Measurements from ENCODE around the gene MAP4K2. TPM values are rescaled to one million over a fixed set of nuclear protein-coding genes. Genes with fewer than 3 reads are reported as not detected.

The MAP4K2 gene
- total RNA-seq, 1 experiment from 2014 or later: 24.5 TPM

DNA sequence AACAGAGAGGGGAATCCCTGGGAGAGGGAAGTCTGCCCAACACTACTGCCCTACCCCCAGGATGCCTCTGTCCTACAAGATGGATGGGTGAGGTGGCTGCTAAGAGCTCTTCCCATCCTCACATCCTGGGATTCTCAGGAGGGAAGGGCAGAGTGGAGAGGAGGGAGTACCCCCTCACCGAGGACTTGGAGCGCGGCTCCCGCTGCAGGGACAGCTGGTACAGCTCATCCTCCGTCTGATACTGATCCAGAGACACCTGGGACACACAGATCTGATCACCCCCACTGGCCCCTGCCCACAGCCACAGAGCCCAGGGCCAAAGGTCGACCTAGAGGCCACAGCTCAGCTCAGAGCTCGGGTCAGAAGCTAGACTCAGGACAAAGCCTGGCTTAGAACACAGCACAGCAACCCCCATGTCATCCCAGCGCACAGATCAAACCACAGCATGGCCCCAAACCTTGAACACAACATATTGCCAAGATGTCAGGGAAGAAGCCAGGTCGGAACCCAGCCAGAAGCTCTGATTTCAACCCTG, 67.2 kb downstream of the MAP4K2 start:
- Mint-ChIP-seq H3K9me3 (no peaks in the 10 kb centered on the region), H3K36me3 (peaks cover 18% of the 10 kb centered on the region), H3K4me1 (peaks cover 31% of the 10 kb centered on the region), H3K27me3 (ENCODE audit: low read depth) (peaks cover 11% of the 10 kb centered on the region), H3K4me3 (no peak overlapping the region), H3K27ac (no peak overlapping the region)
- ChIA-PET CTCF (interaction anchor here (0.8 to 1.8 kb wide), 4 partner anchors 8 to 152 kb away, joined by 3 to 6 read pairs (median 5); partner anchors contain the start of gene RASGRP2), POLR2A (no interaction called here)
- no peak for TF ChIP-seq FOXP1 (CRISPR knock-in tag; IDR thresholded peaks at IDR 0.05; ENCODE audit: borderline replicate concordance)
- TF ChIP-seq, protein P1, sequence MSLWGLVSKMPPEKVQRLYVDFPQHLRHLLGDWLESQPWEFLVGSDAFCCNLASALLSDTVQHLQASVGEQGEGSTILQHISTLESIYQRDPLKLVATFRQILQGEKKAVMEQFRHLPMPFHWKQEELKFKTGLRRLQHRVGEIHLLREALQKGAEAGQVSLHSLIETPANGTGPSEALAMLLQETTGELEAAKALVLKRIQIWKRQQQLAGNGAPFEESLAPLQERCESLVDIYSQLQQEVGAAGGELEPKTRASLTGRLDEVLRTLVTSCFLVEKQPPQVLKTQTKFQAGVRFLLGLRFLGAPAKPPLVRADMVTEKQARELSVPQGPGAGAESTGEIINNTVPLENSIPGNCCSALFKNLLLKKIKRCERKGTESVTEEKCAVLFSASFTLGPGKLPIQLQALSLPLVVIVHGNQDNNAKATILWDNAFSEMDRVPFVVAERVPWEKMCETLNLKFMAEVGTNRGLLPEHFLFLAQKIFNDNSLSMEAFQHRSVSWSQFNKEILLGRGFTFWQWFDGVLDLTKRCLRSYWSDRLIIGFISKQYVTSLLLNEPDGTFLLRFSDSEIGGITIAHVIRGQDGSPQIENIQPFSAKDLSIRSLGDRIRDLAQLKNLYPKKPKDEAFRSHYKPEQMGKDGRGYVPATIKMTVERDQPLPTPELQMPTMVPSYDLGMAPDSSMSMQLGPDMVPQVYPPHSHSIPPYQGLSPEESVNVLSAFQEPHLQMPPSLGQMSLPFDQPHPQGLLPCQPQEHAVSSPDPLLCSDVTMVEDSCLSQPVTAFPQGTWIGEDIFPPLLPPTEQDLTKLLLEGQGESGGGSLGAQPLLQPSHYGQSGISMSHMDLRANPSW (CRISPR knock-in tag; conservative IDR thresholded peaks at IDR 0.05; ENCODE audit: low read depth): no peak
- no peak for DNase-seq (ENCODE audit: low spot score)
- ATAC-seq: no peak

Other genes starting within 250 kb of the MAP4K2 start
- gene SLC22A11, start 247.3 kb downstream of the MAP4K2 start, total RNA-seq (2021): 0.07 TPM in 1 of 3 replicates, not detected in the others
- gene SLC22A12, start 212.0 kb downstream of the MAP4K2 start, total RNA-seq (2021): not detected in 3 replicates
- gene NRXN2, start 80.0 kb downstream of the MAP4K2 start, total RNA-seq (2021): 8.0 to 10.4 TPM (median 8.6 TPM) in 3 replicates
- gene RASGRP2, start 59.1 kb downstream of the MAP4K2 start, total RNA-seq (2021): 31.9 to 41.5 TPM (median 40.3 TPM) in 3 replicates
- gene PYGM, start 43.2 kb downstream of the MAP4K2 start, total RNA-seq (2021): 6.6 to 8.7 TPM (median 8.2 TPM) in 3 replicates
- gene SF1, start 24.7 kb downstream of the MAP4K2 start, total RNA-seq (2021): 285 to 314 TPM (median 300 TPM) in 3 replicates
- 47.1 to 53.3 TPM (median 51.2 TPM) in 3 replicates for gene MEN1, start 7.3 kb upstream of the MAP4K2 start, total RNA-seq (2021)
- gene CDC42BPG, start 41.4 kb upstream of the MAP4K2 start, total RNA-seq (2021): 14.9 to 21.6 TPM (median 17.3 TPM) in 3 replicates
- gene EHD1, start 75.4 kb upstream of the MAP4K2 start, total RNA-seq (2021): 29.9 to 38.1 TPM (median 35.2 TPM) in 3 replicates
- gene ATG2A, start 114.0 kb upstream of the MAP4K2 start, total RNA-seq (2021): 25.2 to 31.4 TPM (median 27.6 TPM) in 3 replicates
- 8.7 to 10.2 TPM (median 9.1 TPM) in 3 replicates for gene PPP2R5B, start 121.5 kb upstream of the MAP4K2 start, total RNA-seq (2021)
- 1.0 to 1.6 TPM (median 1.6 TPM) in 3 replicates for gene GPHA2, start 132.7 kb upstream of the MAP4K2 start, total RNA-seq (2021)
- not detected in 3 replicates for gene MAJIN, start 168.9 kb upstream of the MAP4K2 start, total RNA-seq (2021)
- gene BATF2, start 193.8 kb upstream of the MAP4K2 start, total RNA-seq (2021): 1.3 to 3.2 TPM (median 2.2 TPM) in 3 replicates
- 171 to 248 TPM (median 235 TPM) in 3 replicates for gene ARL2, start 210.9 kb upstream of the MAP4K2 start, total RNA-seq (2021)
- gene SNX15, start 224.2 kb upstream of the MAP4K2 start, total RNA-seq (2021): 16.7 to 19.6 TPM (median 17.6 TPM) in 3 replicates
- 22.2 to 26.2 TPM (median 22.8 TPM) in 3 replicates for gene SAC3D1, start 238.0 kb upstream of the MAP4K2 start, total RNA-seq (2021)